HEK293 (cell line): ENCODE results near the gene CELSR1.
A peak's percentile ranks its signal among the peaks of the same experiment; 100 is the strongest.

Source experiments
- CTCF ChIA-PET: fragments of 350-600 bp; formaldehyde crosslinking; extraction: SDS; loops from one replicate; lab custom pipeline; 2021; ENCODE audit warnings: antibody characterized with exemption; lab: Yijun Ruan, JAX
- POLR2A ChIA-PET: fragments of 300-600 bp; formaldehyde crosslinking; extraction: SDS; loops from one replicate; lab custom pipeline; 2020; ENCODE audit warnings: antibody characterized with exemption, inconsistent platforms; lab: Yijun Ruan, JAX
- H3K27ac ChIP-seq: fragments of 200-500 bp; sonication (Bioruptor generic); 2 replicates; pipeline ENCODE4 v1.5.1; 2014; ENCODE audit warnings: low read depth, low read length, control low read depth, inconsistent platforms; ENCODE audit errors: extremely low read depth
- H3K36me3 ChIP-seq, 2 experiments: fragments of 200-500 bp in 1 of 2; sonication (Bioruptor generic) in 1 of 2; 1 replicate in 1 of 2; 2 replicates in 1 of 2; pipeline ENCODE4 v1.5.1; 2014 to 2017; ENCODE audit warnings: inconsistent platforms in 2 of 2, low read length in 2 of 2; ENCODE audit not compliant: control insufficient read depth in 2 of 2, insufficient read depth in 1 of 2
- H3K4me1 ChIP-seq: fragments of 200-500 bp; sonication (Bioruptor generic); 2 replicates; pipeline ENCODE4 v1.5.1; 2014; ENCODE audit warnings: mild to moderate bottlenecking, low read length, inconsistent platforms; ENCODE audit not compliant: control insufficient read depth, insufficient read depth
- H3K4me3 ChIP-seq: 2 replicates; pipeline ENCODE4 v1.5.1; 2011; ENCODE audit warnings: low read depth, mild to moderate bottlenecking, control low read depth, low read length, moderate library complexity
- H3K9me3 ChIP-seq: fragments of 200-500 bp; sonication (Bioruptor generic); 2 replicates; pipeline ENCODE4 v1.5.1; 2014; ENCODE audit warnings: low read depth, low read length, inconsistent platforms; ENCODE audit not compliant: control insufficient read depth, insufficient read depth
- FEZF1 ChIP-seq: fragments of 450-650 bp; formaldehyde crosslinking; IDR thresholded peaks from 2 replicates; pipeline ENCODE4 v1.5.1; 2016; ENCODE audit warnings: missing biosample characterization, missing genetic modification characterization
- SALL2 ChIP-seq: fragments of 450-650 bp; formaldehyde crosslinking; IDR thresholded peaks from 2 replicates; pipeline ENCODE4 v1.5.0; 2017; ENCODE audit warnings: missing biosample characterization, mild to moderate bottlenecking, missing genetic modification characterization, borderline replicate concordance
- ZBTB17 ChIP-seq: fragments of 450-650 bp; formaldehyde crosslinking; IDR thresholded peaks from 2 replicates; pipeline ENCODE4 v1.5.1; 2016; ENCODE audit warnings: missing biosample characterization, missing genetic modification characterization
- ZBTB48 ChIP-seq: fragments of 450-650 bp; formaldehyde crosslinking; IDR thresholded peaks from 2 replicates; pipeline ENCODE4 v1.5.1; 2016; ENCODE audit warnings: missing biosample characterization, missing genetic modification characterization
- ZFP37 ChIP-seq: fragments of 450-650 bp; formaldehyde crosslinking; IDR thresholded peaks from 2 replicates; pipeline ENCODE4 v1.5.1; 2016; ENCODE audit warnings: missing biosample characterization, missing genetic modification characterization
- ZNF114 ChIP-seq: fragments of 450-650 bp; formaldehyde crosslinking; IDR thresholded peaks from 2 replicates; pipeline ENCODE4 v1.5.0; 2017; ENCODE audit warnings: missing biosample characterization, missing genetic modification characterization
- ZNF266 ChIP-seq: fragments of 450-650 bp; formaldehyde crosslinking; IDR thresholded peaks from 2 replicates; pipeline ENCODE4 v1.5.1; 2016; ENCODE audit warnings: missing biosample characterization, missing genetic modification characterization, low read depth
- ZNF37A ChIP-seq: fragments of 450-650 bp; IDR thresholded peaks from 2 replicates; pipeline ENCODE4 v1.5.1; 2018; ENCODE audit warnings: missing biosample characterization, missing genetic modification characterization
- ZNF391 ChIP-seq: fragments of 450-650 bp; formaldehyde crosslinking; IDR thresholded peaks from 2 replicates; pipeline ENCODE4 v1.5.1; 2016; ENCODE audit warnings: low read depth, missing biosample characterization, missing genetic modification characterization, borderline replicate concordance
- ZNF426 ChIP-seq: fragments of 450-650 bp; formaldehyde crosslinking; IDR thresholded peaks from 2 replicates; pipeline ENCODE4 v1.5.1; 2017; ENCODE audit warnings: missing biosample characterization, missing genetic modification characterization, mild to moderate bottlenecking, inconsistent platforms, moderate library complexity
- ZNF510 ChIP-seq: fragments of 450-650 bp; formaldehyde crosslinking; IDR thresholded peaks from 2 replicates; pipeline ENCODE4 v1.5.1; 2018; ENCODE audit warnings: mild to moderate bottlenecking, missing genetic modification characterization, missing biosample characterization; ENCODE audit not compliant: insufficient replicate concordance
- ZNF544 ChIP-seq: fragments of 450-650 bp; formaldehyde crosslinking; IDR thresholded peaks from 2 replicates; pipeline ENCODE4 v1.5.0; 2017; ENCODE audit warnings: missing biosample characterization, missing genetic modification characterization
- ZNF561 ChIP-seq: fragments of 450-650 bp; IDR thresholded peaks from 2 replicates; pipeline ENCODE4 v1.5.1; 2018; ENCODE audit warnings: missing biosample characterization, missing genetic modification characterization, borderline replicate concordance
- ZNF600 ChIP-seq: fragments of 450-650 bp; formaldehyde crosslinking; IDR thresholded peaks from 2 replicates; pipeline ENCODE4 v1.5.1; 2016; ENCODE audit warnings: missing biosample characterization, missing genetic modification characterization
- ZNF654 ChIP-seq: fragments of 450-650 bp; formaldehyde crosslinking; IDR thresholded peaks from 2 replicates; pipeline ENCODE4 v1.5.1; 2016; ENCODE audit warnings: low read depth, missing biosample characterization, missing genetic modification characterization
- ZNF707 ChIP-seq: fragments of 450-650 bp; formaldehyde crosslinking; IDR thresholded peaks from 2 replicates; pipeline ENCODE4 v1.5.1; 2016; ENCODE audit warnings: missing biosample characterization, missing genetic modification characterization
- ZSCAN16 ChIP-seq: fragments of 450-650 bp; formaldehyde crosslinking; IDR thresholded peaks from 2 replicates; pipeline ENCODE4 v1.5.1; 2016; ENCODE audit warnings: missing biosample characterization, missing genetic modification characterization
- TF ChIP-seq, protein P1 (sequence below): fragments of 450-650 bp; formaldehyde crosslinking; IDR thresholded peaks from 2 replicates; pipeline ENCODE4 v1.5.1; 2016; ENCODE audit warnings: missing biosample characterization, missing genetic modification characterization
- TF ChIP-seq, protein P2 (sequence below): fragments of 450-650 bp; formaldehyde crosslinking; IDR thresholded peaks from 2 replicates; pipeline ENCODE4 v1.5.1; 2016; ENCODE audit warnings: missing biosample characterization, missing genetic modification characterization
- TF ChIP-seq, protein P3 (sequence below): fragments of 450-650 bp; formaldehyde crosslinking; optimal IDR thresholded peaks from 2 replicates; pipeline ENCODE3; 2016; ENCODE audit warnings: missing biosample characterization, mild to moderate bottlenecking, missing genetic modification characterization

CELSR1 gene

DNA sequence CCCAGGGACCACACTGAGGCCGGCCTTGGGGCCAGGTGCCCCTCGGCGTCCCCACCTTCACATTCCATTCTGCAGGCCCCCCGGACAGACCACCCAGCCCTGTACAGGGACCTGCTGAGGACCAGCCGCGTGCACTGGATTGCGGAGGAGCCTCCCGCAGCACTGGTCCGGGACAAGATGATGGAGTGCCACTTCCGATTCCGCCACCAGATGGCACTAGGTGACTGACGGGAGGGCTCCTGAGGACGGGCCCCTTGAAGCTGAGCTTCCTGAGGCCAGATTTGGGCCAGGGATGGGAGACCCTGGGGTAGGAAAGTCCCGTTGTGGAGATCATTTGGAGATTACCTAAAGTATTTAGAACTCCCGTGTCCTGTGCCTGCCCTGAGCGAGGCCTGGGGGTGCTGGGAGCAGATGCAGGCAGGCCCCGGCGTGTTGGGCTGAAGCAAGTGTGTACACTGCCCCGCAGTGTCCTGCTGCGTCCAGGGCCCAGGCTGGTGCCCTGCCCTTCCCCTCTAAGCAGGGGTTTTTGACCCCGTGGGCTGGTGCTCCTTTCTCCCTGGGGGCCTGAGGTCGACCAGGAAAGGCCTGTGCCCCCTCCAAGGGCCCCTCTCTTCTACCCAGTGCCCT lies 181.9 kb downstream of the CELSR1 start (continued):
- TF ChIP-seq, protein P1, sequence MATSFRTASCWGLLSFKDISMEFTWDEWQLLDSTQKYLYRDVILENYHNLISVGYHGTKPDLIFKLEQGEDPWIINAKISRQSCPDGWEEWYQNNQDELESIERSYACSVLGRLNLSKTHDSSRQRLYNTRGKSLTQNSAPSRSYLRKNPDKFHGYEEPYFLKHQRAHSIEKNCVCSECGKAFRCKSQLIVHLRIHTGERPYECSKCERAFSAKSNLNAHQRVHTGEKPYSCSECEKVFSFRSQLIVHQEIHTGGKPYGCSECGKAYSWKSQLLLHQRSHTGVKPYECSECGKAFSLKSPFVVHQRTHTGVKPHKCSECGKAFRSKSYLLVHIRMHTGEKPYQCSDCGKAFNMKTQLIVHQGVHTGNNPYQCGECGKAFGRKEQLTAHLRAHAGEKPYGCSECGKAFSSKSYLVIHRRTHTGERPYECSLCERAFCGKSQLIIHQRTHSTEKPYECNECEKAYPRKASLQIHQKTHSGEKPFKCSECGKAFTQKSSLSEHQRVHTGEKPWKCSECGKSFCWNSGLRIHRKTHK (tag by site-specific recombination): no peak
- no peak for TF ChIP-seq ZBTB17 (tag by site-specific recombination)
- no peak for TF ChIP-seq FEZF1 (tag by site-specific recombination)
- no peak for TF ChIP-seq ZNF426
- TF ChIP-seq ZSCAN16 (tag by site-specific recombination): no peak
- TF ChIP-seq SALL2 (tag by site-specific recombination): no peak
- peak; percentile 82 for TF ChIP-seq ZNF654 (tag by site-specific recombination)
- TF ChIP-seq ZNF544 (tag by site-specific recombination): no peak
- 0 out of 2 replicates have a peak, but pooled peaks have one; percentile 41 for TF ChIP-seq ZNF600 (tag by site-specific recombination)
- TF ChIP-seq ZNF391 (tag by site-specific recombination): 0 out of 2 replicates have a peak, but pooled peaks have one; percentile 28
- TF ChIP-seq ZBTB48 (tag by site-specific recombination): peak; percentile 45; the same call in 1 of the 2 replicates
- no peak for TF ChIP-seq ZNF114 (tag by site-specific recombination)
- TF ChIP-seq ZNF37A: no peak
- TF ChIP-seq, protein P2, sequence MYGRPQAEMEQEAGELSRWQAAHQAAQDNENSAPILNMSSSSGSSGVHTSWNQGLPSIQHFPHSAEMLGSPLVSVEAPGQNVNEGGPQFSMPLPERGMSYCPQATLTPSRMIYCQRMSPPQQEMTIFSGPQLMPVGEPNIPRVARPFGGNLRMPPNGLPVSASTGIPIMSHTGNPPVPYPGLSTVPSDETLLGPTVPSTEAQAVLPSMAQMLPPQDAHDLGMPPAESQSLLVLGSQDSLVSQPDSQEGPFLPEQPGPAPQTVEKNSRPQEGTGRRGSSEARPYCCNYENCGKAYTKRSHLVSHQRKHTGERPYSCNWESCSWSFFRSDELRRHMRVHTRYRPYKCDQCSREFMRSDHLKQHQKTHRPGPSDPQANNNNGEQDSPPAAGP (tag by site-specific recombination): 0 out of 2 replicates have a peak, but pooled peaks have one; percentile 35

- TF ChIP-seq ZFP37 (tag by site-specific recombination): no peak
- no peak for TF ChIP-seq ZNF266 (tag by site-specific recombination)
- TF ChIP-seq, protein P3, sequence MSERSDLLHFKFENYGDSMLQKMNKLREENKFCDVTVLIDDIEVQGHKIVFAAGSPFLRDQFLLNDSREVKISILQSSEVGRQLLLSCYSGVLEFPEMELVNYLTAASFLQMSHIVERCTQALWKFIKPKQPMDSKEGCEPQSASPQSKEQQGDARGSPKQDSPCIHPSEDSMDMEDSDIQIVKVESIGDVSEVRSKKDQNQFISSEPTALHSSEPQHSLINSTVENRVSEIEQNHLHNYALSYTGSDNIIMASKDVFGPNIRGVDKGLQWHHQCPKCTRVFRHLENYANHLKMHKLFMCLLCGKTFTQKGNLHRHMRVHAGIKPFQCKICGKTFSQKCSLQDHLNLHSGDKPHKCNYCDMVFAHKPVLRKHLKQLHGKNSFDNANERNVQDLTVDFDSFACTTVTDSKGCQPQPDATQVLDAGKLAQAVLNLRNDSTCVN (tag by site-specific recombination): no peak
- TF ChIP-seq ZNF707 (tag by site-specific recombination): no peak
- no peak for TF ChIP-seq ZNF510 (tag by site-specific recombination)
- TF ChIP-seq ZNF561: no peak
- Histone ChIP-seq H3K4me1 (peaks cover 6% of the 10 kb centered on the region; the same call in 1 of the 2 replicates), H3K27ac (no peak overlapping the region), H3K4me3 (no peak overlapping the region), H3K9me3 (no peaks in the 10 kb centered on the region), H3K36me3 (peaks cover 3 to 99% of the 10 kb centered on the region in 2 experiments; a peak in 2 of 3 replicates)
- CTCF ChIA-PET: interaction anchor here (0.6 to 3.2 kb wide), 9 partner anchors 13 to 449 kb away, joined by 3 to 36 read pairs (median 4); no protein-coding TSS in a partner anchor
- POLR2A ChIA-PET: no interaction called here
These were observed 182.5 kb downstream of the CELSR1 start for GRCh38 chr22:46354993-46355305.
